ENCODE measurements around the gene SIGLEC15. TPM values are rescaled to one million over a fixed set of nuclear protein-coding genes. Genes with fewer than 3 reads are reported as not detected.
A peak's percentile ranks its signal among the peaks of the same experiment; 100 is the strongest.

Gene SIGLEC15
- polyA plus RNA-seq, 2 of the 4 experiments (the other 2 are of a cell fraction), result not detected

GRCh38 chr18:45785134-45785533 lies 40.3 kb upstream of the SIGLEC15 start:
- Histone ChIP-seq H3K27ac (peak overlapping the region in 1 of 2 experiments; percentile 16; a peak in 1 of 6 replicates), H3K9me3 (no peaks in the 10 kb centered on the region), H3K4me1 (peaks cover 14% of the 10 kb centered on the region; the same call in 2 of the 3 replicates), H3K4me3 (no peak overlapping the region), H3K4me2 (no peak overlapping the region)
- DNase-seq (ENCODE audit: low read depth in 1 of 2, low spot score in 1 of 2) (no peak), ATAC-seq (no peak), FAIRE-seq (no peak)
- ChIA-PET POLR2A (no interaction called here), CTCF (no interaction called here)
- 77% methylated on average over 4 of the region's 4 CpGs for WGBS (ENCODE audit: missing lambda C conversion rate)
- no peak for TF ChIP-seq PBX3 (IDR thresholded peaks at IDR 0.05)
- TF ChIP-seq JUN (IDR thresholded peaks at IDR 0.05), result no peak
- TF ChIP-seq ESRRA (IDR thresholded peaks at IDR 0.05; ENCODE audit: borderline replicate concordance, low read length), result no peak
- TF ChIP-seq HOXA7 (CRISPR knock-in tag; IDR thresholded peaks at IDR 0.05), result no peak
- no peak for TF ChIP-seq CHD2 (IDR thresholded peaks at IDR 0.05; ENCODE audit: low read length, partially characterized antibody)
- no peak for TF ChIP-seq BHLHE40 (IDR thresholded peaks at IDR 0.05; ENCODE audit: low read depth, low read length)
- TF ChIP-seq MYC (IDR thresholded peaks at IDR 0.05; ENCODE audit: borderline replicate concordance, low read length), result no peak
- no peak for TF ChIP-seq JUNB (IDR thresholded peaks at IDR 0.05)
- TF ChIP-seq CTCF (IDR thresholded peaks at IDR 0.05), result no peak
- TF ChIP-seq ZNF302 (CRISPR knock-in tag; IDR thresholded peaks at IDR 0.05), result no peak
- TF ChIP-seq RFX5 (IDR thresholded peaks at IDR 0.05), result no peak
- no peak for TF ChIP-seq RCOR1 (IDR thresholded peaks at IDR 0.05; ENCODE audit: low read depth, low read length)
- TF ChIP-seq BCL3 (IDR thresholded peaks at IDR 0.05), result no peak
- TF ChIP-seq EP300 (IDR thresholded peaks at IDR 0.05), result no peak
- no peak for TF ChIP-seq HDAC2 (IDR thresholded peaks at IDR 0.05)
- no peak for TF ChIP-seq CBX2 (IDR thresholded peaks at IDR 0.05; ENCODE audit: borderline replicate concordance, low read depth)
- TF ChIP-seq RARB (CRISPR knock-in tag; IDR thresholded peaks at IDR 0.05), result no peak

- H3K4me2 ChIP-seq, result no peak overlapping the region
- no peaks in the 10 kb centered on the region for H3K9me3 ChIP-seq
- FAIRE-seq (no peak), DNase-seq (ENCODE audit: low read depth in 1 of 2, low spot score in 1 of 2) (no peak), ATAC-seq (no peak)
- CTCF ChIA-PET, result interaction anchor here (0.9 to 1.2 kb wide), 2 partner anchors 50 to 65 kb away, joined by 3 to 4 read pairs; no protein-coding TSS in a partner anchor
- TF ChIP-seq ESRRA (IDR thresholded peaks at IDR 0.05; ENCODE audit: borderline replicate concordance, low read length), result no peak
- no peak for TF ChIP-seq MAX (IDR thresholded peaks at IDR 0.05)
- TF ChIP-seq PBX3 (IDR thresholded peaks at IDR 0.05), result no peak
- TF ChIP-seq HOXB13 (CRISPR knock-in tag; IDR thresholded peaks at IDR 0.05; ENCODE audit: low read depth), result no peak
- TF ChIP-seq E2F6 (IDR thresholded peaks at IDR 0.05; ENCODE audit: borderline replicate concordance, low read depth), result no peak
- no peak for TF ChIP-seq EP300 (IDR thresholded peaks at IDR 0.05)
- TF ChIP-seq REST (IDR thresholded peaks at IDR 0.05), result no peak
- TF ChIP-seq ZFP36 (IDR thresholded peaks at IDR 0.05; ENCODE audit: borderline replicate concordance, partially characterized antibody), result no peak
- TF ChIP-seq NPAS2 (CRISPR knock-in tag; IDR thresholded peaks at IDR 0.05; ENCODE audit: borderline replicate concordance), result no peak
- TF ChIP-seq BHLHE40 (IDR thresholded peaks at IDR 0.05; ENCODE audit: low read depth, low read length), result no peak
- H3K4me3 ChIP-seq, result no peak overlapping the region
- H3K27ac ChIP-seq, result no peak overlapping the region
- POLR2A ChIA-PET, result no interaction called here
- WGBS (ENCODE audit: missing lambda C conversion rate), result 93% methylated on average over 3 of the region's 3 CpGs
- H3K4me1 ChIP-seq, result peaks cover 14% of the 10 kb centered on the region; the same call in 2 of the 3 replicates
These were observed 38.5 kb upstream of the SIGLEC15 start for GRCh38 chr18:45786941-45787340.
